HUES48 (cell line): ENCODE data around the gene FBXO4.

Source experiments
- H3K27ac ChIP-seq: one replicate; pipeline ENCODE4 v1.7.0; 2013; ENCODE audit warnings: low read depth, low read length, inconsistent platforms
- H3K27me3 ChIP-seq: 2 replicates; pipeline ENCODE4 v1.6.1; 2013; ENCODE audit warnings: mild to moderate bottlenecking, low read length; ENCODE audit not compliant: control insufficient read depth, insufficient read depth
- H3K36me3 ChIP-seq: 2 replicates; pipeline ENCODE4 v1.6.1; 2013; ENCODE audit warnings: low read length; ENCODE audit not compliant: control insufficient read depth, insufficient read depth
- H3K4me1 ChIP-seq: 2 replicates; pipeline ENCODE4 v1.6.1; 2013; ENCODE audit warnings: mild to moderate bottlenecking, low read length; ENCODE audit not compliant: control insufficient read depth, insufficient read depth
- H3K4me3 ChIP-seq: 2 replicates; pipeline ENCODE4 v1.5.1; 2013; ENCODE audit warnings: mild to moderate bottlenecking, low read depth, low read length
- H3K9ac ChIP-seq: 2 replicates; pipeline ENCODE4 v1.6.1; 2013; ENCODE audit warnings: mild to moderate bottlenecking, low read depth, low read length, moderate library complexity
- H3K9me3 ChIP-seq: 2 replicates; pipeline ENCODE4 v1.6.1; 2013; ENCODE audit warnings: low read length; ENCODE audit not compliant: control insufficient read depth, insufficient read depth

Gene FBXO4

GRCh38 chr5:41924872-41925554 lies at the start of gene FBXO4:
TSS of gene FBXO4 (plus strand) at chr5:41925281. CDS start at chr5:41925310, 29 bp downstream.
- peaks cover 6% of the 10 kb centered on the region for H3K36me3 ChIP-seq
- peak within 1 kb of the TSS; percentile 74 for H3K9ac ChIP-seq
- H3K27ac ChIP-seq: no peak within 1 kb of the TSS
- no peaks in the 10 kb centered on the region for H3K27me3 ChIP-seq
- no peaks in the 10 kb centered on the region for H3K9me3 ChIP-seq
- peaks cover 5% of the 10 kb centered on the region; the same call in 1 of the 2 replicates for H3K4me1 ChIP-seq
- H3K4me3 ChIP-seq: peak within 1 kb of the TSS; percentile 71

GRCh38 chr5:41876678-41877077 lies 48.4 kb upstream of the FBXO4 start:
- no peaks in the 10 kb centered on the region for H3K36me3 ChIP-seq
- no peaks in the 10 kb centered on the region for H3K9me3 ChIP-seq
- H3K4me3 ChIP-seq: no peak overlapping the region
- peaks cover 4% of the 10 kb centered on the region for H3K27me3 ChIP-seq
- no peaks in the 10 kb centered on the region for H3K4me1 ChIP-seq
- no peak overlapping the region for H3K9ac ChIP-seq
- no peak overlapping the region for H3K27ac ChIP-seq

GRCh38 chr5:41877408-41877807 lies 47.7 kb upstream of the FBXO4 start:
- Histone ChIP-seq H3K9me3 (no peaks in the 10 kb centered on the region), H3K36me3 (no peaks in the 10 kb centered on the region), H3K27me3 (no peaks in the 10 kb centered on the region), H3K27ac (no peak overlapping the region), H3K4me3 (no peak overlapping the region), H3K4me1 (no peaks in the 10 kb centered on the region), H3K9ac (no peak overlapping the region)

- Histone ChIP-seq H3K4me3 (no peak overlapping the region), H3K9ac (no peak overlapping the region), H3K27me3 (no peaks in the 10 kb centered on the region), H3K9me3 (no peaks in the 10 kb centered on the region), H3K36me3 (no peaks in the 10 kb centered on the region), H3K4me1 (no peaks in the 10 kb centered on the region), H3K27ac (no peak overlapping the region)
These were observed 46.9 kb upstream of the FBXO4 start for GRCh38 chr5:41878173-41878572.

GRCh38 chr5:41878643-41879478 lies 46.2 kb upstream of the FBXO4 start:
- H3K9ac ChIP-seq: no peak overlapping the region
- H3K4me1 ChIP-seq: no peaks in the 10 kb centered on the region
- H3K27me3 ChIP-seq: no peaks in the 10 kb centered on the region
- no peaks in the 10 kb centered on the region for H3K9me3 ChIP-seq
- no peak overlapping the region for H3K27ac ChIP-seq
- H3K4me3 ChIP-seq: no peak overlapping the region
- H3K36me3 ChIP-seq: no peaks in the 10 kb centered on the region

- Histone ChIP-seq H3K27ac (no peak overlapping the region), H3K9me3 (peaks cover 5% of the 10 kb centered on the region), H3K36me3 (no peaks in the 10 kb centered on the region), H3K4me1 (no peaks in the 10 kb centered on the region), H3K4me3 (no peak overlapping the region), H3K9ac (no peak overlapping the region), H3K27me3 (no peaks in the 10 kb centered on the region)
These were observed 42.3 kb upstream of the FBXO4 start for GRCh38 chr5:41882765-41883164.

- Histone ChIP-seq H3K27ac (no peak overlapping the region), H3K36me3 (no peaks in the 10 kb centered on the region), H3K9me3 (peaks cover 5% of the 10 kb centered on the region), H3K4me1 (no peaks in the 10 kb centered on the region), H3K4me3 (no peak overlapping the region), H3K27me3 (no peaks in the 10 kb centered on the region), H3K9ac (no peak overlapping the region)
These were observed 41.8 kb upstream of the FBXO4 start for GRCh38 chr5:41883243-41883642.

GRCh38 chr5:41883936-41884335 lies 41.1 kb upstream of the FBXO4 start:
- Histone ChIP-seq H3K36me3 (no peaks in the 10 kb centered on the region), H3K9ac (no peak overlapping the region), H3K4me1 (no peaks in the 10 kb centered on the region), H3K9me3 (peaks cover 5% of the 10 kb centered on the region), H3K27ac (no peak overlapping the region), H3K27me3 (no peaks in the 10 kb centered on the region), H3K4me3 (no peak overlapping the region)

- Histone ChIP-seq H3K9ac (no peak overlapping the region), H3K4me1 (no peaks in the 10 kb centered on the region), H3K27me3 (no peaks in the 10 kb centered on the region), H3K27ac (no peak overlapping the region), H3K4me3 (no peak overlapping the region), H3K36me3 (no peaks in the 10 kb centered on the region), H3K9me3 (peaks cover 5% of the 10 kb centered on the region)
These were observed 39.8 kb upstream of the FBXO4 start for GRCh38 chr5:41885286-41885685.

- H3K4me3 ChIP-seq: no peak overlapping the region
- H3K27me3 ChIP-seq: no peaks in the 10 kb centered on the region
- no peaks in the 10 kb centered on the region; the same call in none of the 2 replicates for H3K9me3 ChIP-seq
- H3K27ac ChIP-seq: no peak overlapping the region
- no peak overlapping the region for H3K9ac ChIP-seq
- H3K4me1 ChIP-seq: no peaks in the 10 kb centered on the region
- no peaks in the 10 kb centered on the region for H3K36me3 ChIP-seq
These were observed 33.9 kb upstream of the FBXO4 start for GRCh38 chr5:41891066-41891707.

- Histone ChIP-seq H3K27me3 (no peaks in the 10 kb centered on the region), H3K27ac (no peak overlapping the region), H3K4me3 (no peak overlapping the region), H3K36me3 (no peaks in the 10 kb centered on the region), H3K4me1 (no peaks in the 10 kb centered on the region), H3K9ac (no peak overlapping the region), H3K9me3 (no peaks in the 10 kb centered on the region; the same call in none of the 2 replicates)
These were observed 33.0 kb upstream of the FBXO4 start for GRCh38 chr5:41892031-41892430.
